RPMI8226 (cell line): ENCODE results near the gene NDUFAF7.
"Not testable (repeated sequence)": the region's sequence is repeated elsewhere in the genome, so short reads cannot be mapped to it uniquely, and the experiment has no call there.

Experiments used
- DNase-seq: peaks from one replicate; pipeline ENCODE4 v3.0.0-alpha.2; 2015

Gene NDUFAF7

DNA sequence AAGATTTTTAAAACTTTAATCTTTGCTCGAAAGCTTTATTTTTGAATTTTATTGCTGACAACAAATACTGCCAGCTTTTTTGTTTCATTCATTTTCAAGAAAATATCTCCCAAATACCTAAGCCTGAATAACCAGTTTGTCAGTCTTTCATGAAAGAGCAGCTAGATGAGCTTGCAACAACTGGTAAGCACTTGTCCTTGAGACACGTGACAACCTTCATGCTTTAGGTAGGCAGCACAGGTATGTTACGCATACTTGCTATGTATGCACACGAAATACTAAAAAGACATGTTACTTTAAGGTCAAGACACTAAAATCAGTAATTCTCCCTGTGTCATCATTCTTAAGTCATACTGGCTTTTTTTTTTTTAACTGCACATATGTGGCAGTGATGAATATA, 12.4 kb upstream of the NDUFAF7 start:
- DNase-seq, result no peak

GRCh38 chr2:37223131-37223530, 8.3 kb upstream of the NDUFAF7 start:
- DNase-seq, result no peak

GRCh38 chr2:37224063-37224462, 7.4 kb upstream of the NDUFAF7 start:
- no peak for DNase-seq

DNA sequence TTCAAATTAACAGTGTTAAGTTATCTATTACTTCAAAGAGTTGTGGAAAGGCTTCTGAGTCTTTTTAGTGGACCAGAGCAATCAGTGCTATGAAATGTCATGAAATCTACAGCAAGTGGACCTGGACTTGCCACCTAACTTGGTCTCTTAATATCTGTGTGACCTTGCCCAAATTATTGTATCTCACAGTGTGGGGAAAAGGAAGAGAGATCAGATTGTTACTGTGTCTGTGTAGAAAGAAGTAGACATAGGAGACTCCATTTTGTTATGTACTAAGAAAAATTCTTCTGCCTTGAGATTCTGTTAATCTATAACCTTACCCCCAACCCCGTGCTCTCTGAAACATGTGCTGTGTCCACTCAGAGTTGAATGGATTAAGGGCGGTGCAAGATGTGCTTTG, 6.3 kb upstream of the NDUFAF7 start:
- not testable (repeated sequence) for DNase-seq

DNA sequence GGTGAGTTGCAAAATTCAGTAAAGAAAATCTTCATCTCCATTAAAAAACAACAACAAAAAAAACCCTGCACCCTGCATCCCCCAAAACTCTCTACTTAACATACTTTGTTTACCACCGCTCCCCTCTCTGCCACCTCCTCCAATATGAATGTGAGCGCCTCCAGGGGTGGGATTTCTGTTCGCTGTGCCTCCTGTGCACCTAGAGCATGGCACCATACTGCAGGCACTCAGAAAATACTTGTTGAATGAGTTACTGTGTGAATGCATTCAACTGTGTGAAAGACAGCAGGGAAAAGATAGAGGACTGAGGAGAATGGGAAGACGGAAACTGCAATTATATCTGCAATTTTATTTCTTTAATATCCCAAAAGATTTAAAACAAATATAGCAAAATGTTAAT, 4.6 kb upstream of the NDUFAF7 start:
- DNase-seq, result no peak

- no peak for DNase-seq
Measured at GRCh38 chr2:37228788-37229187, 2.7 kb upstream of the NDUFAF7 start.

DNA sequence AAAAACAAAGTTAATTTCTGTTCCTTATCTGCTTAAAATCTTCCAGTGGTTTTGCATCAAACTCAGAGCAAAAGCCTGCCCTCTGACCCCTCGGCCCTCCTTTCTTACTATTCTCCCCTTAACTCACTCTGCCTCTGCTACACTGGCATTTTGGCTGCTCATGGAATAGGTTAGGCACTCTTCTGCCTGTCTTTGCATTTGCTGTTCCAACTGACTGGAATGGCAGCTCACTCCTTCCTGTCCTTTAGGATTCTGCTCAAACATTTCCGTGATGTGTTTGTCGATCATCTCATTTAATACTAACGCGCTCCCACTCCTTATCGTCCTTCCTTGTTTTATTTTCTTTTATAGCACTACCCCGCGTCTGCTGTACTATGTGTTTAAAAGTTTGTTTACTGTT, 877 bp upstream of the NDUFAF7 start:
- DNase-seq, result no peak

GRCh38 chr2:37232131-37232933, 874 bp downstream of the NDUFAF7 start:
- DNase-seq, result peak; percentile 10

GRCh38 chr2:37243435-37243834, 12.0 kb downstream of the NDUFAF7 start:
- no peak for DNase-seq

DNA sequence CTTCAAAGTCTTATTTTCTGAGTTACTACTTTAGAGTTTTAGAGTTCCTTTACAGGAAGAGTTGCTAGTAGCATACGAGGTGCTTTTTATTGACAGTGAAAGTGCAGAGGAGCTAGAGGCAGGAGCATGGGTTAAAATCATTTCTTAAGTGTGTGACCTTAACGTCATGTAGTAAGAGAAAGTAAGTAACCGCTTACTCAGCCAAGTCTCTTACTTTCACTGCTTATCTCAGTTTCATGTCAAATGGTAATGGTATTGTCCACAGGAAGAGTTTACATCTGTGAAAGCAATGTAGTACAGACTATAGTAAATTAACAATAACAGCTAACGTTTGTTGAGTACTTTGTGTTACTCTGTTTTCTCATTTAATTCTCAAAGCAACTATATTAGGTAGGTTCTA, 12.6 kb downstream of the NDUFAF7 start:
- DNase-seq, result no peak

GRCh38 chr2:37244755-37245154, 13.3 kb downstream of the NDUFAF7 start:
- DNase-seq, result no peak

DNA sequence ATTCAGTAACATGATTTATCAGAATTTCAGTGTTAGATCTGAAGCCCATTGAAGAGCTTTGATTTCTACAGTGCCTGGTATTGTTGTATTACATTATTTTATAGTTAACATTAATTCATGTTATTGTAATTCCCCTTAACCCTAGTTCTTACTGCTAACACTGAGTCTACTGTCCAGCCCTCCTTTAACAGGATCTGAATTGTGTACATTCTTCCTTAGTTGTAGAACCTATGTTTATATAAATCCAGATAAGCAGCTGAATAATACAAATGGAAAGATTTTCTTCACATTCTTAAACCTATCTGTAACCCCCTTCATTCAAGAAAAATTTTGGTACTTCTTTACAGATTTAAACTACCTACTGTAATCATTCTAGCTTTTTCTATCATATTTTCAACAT, 14.7 kb downstream of the NDUFAF7 start:
- no peak for DNase-seq

DNA sequence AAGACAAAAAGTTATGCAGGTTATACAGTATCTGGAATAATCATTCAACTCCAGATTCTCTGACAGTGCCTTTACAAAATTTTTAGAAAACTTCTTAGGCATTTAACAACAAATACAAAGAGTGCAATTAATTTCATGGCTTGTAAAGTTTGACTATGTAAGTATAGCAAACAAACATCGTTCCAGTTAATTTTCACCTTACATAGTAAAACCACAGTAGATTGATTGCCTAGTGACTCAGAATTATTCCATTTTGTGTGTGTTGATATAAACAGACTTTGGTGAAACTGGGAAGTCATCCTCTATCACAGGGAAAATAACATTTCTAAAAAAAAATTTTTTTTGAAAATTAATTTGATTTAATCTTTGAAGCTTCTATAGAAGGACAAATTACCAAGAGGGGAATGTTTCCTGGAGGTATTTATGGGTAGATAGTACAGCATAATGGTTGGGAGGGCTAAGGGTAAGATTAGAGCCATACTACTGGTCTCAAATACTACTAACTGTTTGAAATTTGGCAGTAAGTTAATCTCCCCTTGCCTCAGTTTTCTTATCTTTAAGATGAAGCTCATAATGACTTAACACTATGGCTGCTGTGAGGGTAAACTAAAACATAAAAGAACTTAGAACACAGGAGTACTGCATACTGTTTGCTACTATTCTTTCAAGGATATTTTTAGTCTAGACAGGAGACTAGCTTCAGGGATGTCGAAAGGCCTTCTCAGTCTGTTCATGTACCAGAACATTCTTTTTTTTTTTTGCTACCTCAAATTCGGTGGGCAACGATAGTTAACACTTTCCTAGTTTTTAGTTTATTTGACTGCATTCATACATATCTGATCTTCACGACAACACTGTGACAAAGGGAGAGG, 19.6 kb downstream of the NDUFAF7 start:
- DNase-seq, result no peak

DNA sequence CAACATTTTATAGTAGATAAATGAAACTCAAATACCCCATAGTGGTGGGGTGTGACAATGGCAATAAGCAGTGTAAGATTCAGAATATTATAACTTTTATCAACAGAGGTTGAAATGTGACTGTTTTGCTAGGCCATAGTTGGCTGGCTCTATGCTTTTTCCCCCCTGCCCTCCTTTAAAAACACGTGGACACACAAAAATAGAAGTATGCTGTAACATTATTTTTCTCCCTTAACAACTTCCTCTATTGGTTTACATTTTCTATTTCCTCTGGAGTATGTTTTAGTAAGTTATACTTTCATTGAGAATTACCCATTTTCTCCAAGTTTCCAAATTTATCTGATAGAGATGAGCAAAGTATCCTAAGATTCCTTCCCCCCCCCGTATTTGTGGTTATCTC, 31.1 kb downstream of the NDUFAF7 start:
- no peak for DNase-seq

DNA sequence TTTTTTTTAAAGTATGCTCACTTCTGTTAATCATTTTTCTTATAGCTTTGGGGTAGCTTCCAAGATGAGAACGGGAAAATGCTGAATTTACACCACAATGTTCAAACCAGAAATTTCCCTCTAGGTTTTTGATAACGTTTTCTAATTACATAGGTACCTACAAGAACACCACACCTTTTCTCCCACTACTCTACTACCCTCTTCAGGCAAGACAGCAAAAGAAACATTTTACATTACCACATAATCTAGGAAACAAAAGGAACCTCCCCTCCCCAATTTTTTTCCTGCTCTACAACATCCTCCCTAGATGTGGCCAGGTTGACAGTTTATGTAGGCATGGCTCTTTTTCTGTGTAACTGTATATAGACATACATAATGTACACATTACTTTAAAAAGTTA, 32.4 kb downstream of the NDUFAF7 start:
- DNase-seq, result no peak

DNA sequence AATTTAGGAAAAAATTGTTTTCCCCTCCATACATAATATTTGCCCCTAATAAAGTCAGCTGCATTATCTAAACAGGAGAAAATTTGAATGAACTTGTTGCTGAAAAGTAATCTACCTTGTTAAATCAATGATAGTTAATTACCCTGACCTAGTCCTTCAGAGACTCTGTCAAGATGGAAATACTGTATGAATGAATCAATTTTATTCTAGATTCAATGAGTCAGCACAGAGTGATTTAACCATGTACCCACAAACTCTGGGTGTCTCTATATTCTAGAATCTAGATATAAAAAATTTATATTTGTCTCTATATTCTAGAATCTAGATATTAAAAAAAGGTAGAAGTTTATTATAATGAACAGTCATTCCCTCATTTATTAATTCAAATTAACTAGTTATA, 36.2 kb downstream of the NDUFAF7 start:
- no peak for DNase-seq

- DNase-seq, result no peak
Measured at GRCh38 chr2:37268111-37268510, 36.7 kb downstream of the NDUFAF7 start.

DNA sequence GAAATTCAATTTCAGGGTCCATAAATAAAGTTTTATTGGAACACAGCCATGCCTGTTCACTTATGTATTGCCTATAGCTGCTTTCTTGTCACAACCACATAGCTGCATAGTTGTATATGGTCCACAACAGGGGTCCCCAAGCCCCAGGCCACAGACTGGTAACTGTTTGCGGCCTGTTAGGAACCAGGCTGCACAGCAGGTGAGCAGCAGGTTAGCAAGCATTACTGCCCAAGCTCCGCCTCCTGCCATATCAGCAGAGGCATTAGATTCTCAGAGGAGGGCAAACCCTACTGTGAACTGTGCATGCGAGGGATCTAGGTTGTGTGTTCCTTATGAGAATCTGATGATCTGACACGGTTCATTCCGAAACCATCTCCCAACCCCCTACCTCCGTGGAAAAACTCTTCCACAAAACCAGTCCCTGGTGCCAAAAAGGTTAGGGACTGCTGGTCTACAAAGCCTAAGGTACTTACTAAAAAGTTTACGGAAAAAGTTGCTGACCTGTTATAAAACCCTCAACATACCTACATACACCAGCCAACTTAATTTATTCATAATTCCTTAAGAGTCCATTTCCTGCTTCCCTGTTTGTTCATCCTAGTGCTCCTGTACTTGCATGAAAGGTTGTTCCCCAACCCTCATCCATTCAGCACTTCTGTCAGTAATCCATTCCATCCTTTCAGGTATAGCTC, 40.1 kb downstream of the NDUFAF7 start:
- no peak for DNase-seq

GRCh38 chr2:37274359-37274965, 43.0 kb downstream of the NDUFAF7 start:
- no peak for DNase-seq

DNA sequence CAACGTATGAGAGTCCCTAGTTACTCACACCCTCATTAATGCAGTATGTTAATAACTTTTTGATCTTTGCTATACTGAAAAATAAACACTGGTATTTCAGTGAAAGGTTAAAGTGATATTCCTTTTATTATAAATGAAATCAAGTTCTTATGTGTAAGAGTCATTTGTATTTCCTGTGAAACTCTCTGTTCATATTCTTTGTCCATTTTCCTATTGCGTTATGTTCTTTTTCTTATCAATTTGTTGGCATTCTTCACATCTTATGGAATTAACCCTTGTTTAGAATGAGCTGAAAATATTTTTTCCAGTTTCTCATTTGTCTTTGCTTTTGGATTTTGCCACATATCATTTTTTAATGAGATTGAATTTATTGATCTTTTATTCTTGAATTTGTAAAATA, 44.8 kb downstream of the NDUFAF7 start:
- DNase-seq, result no peak

DNA sequence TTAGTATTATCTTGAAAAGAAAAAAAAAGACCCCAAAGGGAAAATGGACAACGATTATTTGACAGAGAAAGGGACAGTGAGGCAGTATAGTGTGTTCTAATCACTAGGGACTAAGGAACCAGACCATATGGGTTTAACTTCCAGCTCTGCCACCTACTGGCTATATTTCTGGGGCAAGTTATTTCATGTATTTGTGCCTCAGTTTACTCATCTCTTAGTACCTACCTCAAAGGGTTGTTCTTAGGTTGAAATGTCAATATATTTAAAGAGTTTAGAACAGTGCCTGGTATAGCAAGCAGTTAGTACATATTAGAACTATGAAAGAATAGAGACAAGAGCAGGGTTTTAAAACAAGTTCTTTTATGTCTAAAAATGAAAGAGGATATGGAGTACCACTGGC, 50.5 kb downstream of the NDUFAF7 start:
- no peak for DNase-seq

GRCh38 chr2:37282746-37283145, 51.3 kb downstream of the NDUFAF7 start:
- no peak for DNase-seq

DNA sequence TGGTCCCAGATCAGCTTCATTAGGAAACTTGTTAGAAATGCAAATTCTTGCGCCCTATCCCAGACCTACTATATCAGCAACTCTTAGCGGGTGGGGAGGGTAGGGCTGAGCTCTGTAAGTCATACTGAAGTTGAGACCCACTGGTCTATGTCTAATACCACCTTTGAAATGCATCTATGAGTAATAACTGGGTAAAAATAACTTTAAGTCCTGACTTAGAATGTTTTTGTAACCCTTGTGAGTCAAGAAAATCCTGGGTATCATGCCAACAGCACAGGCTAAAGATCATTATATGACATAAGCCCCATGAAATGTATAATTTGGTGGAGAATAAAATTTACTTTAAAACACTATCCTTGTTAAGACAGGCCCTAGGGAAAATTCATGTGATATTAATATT, 51.7 kb downstream of the NDUFAF7 start:
- no peak for DNase-seq
